Measurements from ENCODE around the gene GRIN2B. TPM values are rescaled to one million over a fixed set of nuclear protein-coding genes. Genes with fewer than 3 reads are reported as not detected.

GRIN2B gene
- total RNA-seq, result 0.06 and 0.10 TPM in 2 replicates

DNA sequence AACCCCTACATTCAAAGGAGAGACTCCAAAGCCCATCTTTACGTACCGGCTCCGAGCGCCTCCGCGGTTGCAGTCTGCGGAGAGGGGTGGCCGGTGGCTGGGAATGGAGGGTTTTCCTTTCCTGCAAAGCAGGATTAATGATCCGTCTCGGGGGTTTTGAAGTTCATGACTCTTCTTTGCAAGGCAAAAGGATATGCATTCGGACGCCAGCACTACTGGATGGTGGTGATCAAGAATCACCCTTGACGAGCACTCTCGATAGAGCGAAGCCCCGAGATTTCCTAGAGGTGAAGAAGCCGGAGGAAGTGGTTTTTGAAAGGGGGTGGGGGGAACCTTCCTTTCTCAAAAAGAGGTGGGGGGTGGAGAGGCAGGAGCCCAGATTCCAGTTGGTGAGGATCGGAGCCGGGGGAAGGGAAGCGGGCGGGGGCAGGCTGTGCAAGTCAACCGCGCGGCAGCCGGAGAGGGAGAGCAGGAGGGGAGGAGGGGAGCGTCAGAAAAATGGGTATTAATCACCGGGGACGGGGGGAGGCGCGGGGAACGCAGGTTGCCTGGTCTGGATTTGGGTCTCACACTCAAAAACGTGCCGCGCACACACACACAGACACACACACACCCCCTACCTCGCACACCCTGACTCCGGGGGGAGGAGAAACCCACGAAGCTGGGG, at the start of gene GRIN2B:
Gene GRIN2B (minus strand): TSS at position 307 of the 667 bp plus-strand sequence. CDS start 115,394 bp downstream, outside the sequence.
- DNase-seq (ENCODE audit: extremely low read depth, low read depth, low spot score), result no peak

DNA sequence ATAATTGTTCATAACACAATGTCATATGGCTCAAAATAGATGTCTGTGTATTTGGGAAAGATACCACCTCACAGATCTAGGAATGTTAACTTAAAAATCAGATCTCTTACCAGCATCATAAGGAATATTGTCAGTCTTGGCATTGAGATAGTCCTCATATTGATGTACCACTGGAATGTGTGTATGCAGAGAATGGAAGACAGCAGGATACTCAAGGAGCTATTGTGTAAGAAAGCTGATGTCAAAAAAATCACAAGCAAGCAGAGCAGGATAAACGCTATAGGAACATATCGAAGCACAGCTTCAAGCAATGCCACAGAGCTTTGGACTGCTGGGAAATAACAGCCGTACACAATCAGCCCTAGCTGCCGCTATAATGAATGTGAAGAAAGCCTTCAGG, 45.1 kb upstream of the GRIN2B start:
- no peak for DNase-seq (ENCODE audit: extremely low read depth, low read depth, low spot score)

DNA sequence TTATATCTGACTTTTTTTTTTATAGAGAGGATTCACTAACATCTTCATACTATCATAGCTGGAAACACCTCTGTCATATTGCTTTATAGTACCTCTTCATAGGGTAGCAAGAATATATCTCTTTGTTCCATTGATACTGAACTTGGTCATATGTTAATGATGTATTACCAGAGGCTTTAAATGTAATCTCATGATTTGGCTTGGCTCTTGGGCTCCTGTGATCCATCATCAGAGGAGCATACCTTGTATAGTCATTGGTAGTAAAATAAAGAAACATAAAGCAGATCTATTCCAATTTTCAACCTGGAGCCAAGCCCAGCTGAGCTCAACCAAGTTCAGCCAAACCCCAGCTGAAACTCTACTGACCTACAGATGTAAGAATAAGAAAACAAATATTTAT, 43.2 kb upstream of the GRIN2B start:
- DNase-seq (ENCODE audit: extremely low read depth, low read depth, low spot score), result no peak

DNA sequence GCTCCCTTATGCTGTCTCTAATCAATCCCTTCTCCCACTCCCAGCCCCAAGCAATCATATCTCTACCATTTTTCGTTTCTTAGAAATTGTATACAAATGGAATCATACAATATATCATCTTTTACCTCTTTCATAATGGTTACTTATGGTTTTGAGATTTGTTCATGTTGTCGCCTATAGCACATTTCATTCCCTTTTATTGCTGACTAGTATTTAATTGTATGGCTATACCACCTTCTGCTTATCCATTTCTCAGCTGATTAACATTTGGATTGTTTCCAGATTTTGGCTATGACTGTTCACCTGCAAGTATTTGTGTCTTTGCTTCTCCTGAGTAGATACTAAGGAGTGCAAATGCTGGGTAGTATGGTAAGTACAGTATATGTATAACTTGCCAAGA, 36.7 kb upstream of the GRIN2B start:
- no peak for DNase-seq (ENCODE audit: extremely low read depth, low read depth, low spot score)

DNA sequence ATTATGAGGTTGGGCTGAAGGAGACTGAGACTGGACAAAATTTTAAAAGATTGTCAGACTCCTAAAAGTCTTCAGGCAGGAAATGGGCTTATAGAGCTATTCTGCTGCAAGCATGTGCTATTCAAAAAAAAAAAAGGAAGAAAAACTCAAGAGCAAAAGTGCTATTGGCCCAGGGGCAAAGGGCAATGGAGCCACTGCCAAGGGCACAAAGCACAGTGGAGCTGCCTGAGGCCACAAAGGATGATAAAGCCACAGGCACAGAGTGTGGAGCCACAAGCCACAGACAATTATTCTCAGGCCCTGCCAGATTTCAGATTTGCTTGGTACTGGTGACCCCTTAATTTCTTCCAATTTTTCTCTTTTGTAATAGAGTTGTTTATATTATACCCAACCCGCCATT, 29.6 kb upstream of the GRIN2B start:
- no peak for DNase-seq (ENCODE audit: extremely low read depth, low read depth, low spot score)

DNA sequence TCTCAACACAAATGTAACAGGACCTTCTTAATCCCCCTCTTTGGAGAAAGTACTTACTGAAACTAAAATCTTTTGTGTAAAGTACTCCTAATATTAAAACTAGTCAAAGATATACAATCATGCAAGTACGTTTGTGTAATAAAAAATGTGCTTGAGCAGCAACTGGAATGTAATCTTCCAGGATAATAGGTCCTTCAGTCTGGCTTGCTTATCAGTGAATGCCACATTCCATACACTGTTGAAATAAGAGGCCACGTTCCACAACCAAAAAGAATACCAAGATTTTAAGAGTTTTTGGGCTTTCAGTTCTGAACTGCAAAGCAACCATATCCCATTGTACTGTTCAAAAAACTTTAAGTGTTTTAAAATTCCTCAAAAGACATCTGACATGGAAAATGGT, 26.2 kb upstream of the GRIN2B start:
- no peak for DNase-seq (ENCODE audit: extremely low read depth, low read depth, low spot score)

DNA sequence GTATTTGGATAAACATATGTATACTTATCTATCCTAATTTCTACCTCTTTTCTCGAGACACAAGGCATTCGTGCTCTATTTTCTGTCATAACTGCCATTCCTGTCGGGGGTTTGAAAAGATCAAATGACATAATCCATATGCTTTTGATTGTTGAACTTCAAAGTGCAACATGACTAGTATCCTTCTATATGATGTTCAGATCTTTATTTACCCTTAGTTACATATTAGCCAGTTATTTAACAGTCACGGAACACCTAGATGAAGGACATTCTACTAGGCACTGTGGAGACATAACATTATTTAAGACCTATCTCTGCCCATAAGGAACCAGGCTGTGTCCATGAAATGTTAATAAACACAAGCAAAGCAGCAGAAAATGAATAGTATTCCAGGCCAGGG, 11.2 kb upstream of the GRIN2B start:
- DNase-seq (ENCODE audit: extremely low read depth, low read depth, low spot score), result no peak

DNA sequence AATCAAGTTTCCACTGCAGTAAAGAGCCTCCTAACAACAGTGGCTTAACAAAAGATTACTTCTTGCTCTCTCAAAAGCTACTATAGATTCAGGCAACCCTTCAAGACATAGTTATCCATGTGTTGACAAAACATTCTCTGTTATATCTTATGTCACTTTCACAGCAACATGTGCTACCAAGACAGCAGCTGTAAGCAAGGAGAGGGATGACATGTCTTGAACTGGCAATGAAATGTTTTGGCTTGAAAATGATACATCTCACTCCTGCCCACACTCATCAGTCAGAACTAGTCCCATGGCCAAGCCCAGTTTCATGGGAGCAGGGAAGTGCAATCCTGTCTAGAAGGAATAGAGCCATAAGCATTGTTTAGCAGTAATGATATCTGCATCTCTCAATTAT, 10.7 kb upstream of the GRIN2B start:
- no peak for DNase-seq (ENCODE audit: extremely low read depth, low read depth, low spot score)

DNA sequence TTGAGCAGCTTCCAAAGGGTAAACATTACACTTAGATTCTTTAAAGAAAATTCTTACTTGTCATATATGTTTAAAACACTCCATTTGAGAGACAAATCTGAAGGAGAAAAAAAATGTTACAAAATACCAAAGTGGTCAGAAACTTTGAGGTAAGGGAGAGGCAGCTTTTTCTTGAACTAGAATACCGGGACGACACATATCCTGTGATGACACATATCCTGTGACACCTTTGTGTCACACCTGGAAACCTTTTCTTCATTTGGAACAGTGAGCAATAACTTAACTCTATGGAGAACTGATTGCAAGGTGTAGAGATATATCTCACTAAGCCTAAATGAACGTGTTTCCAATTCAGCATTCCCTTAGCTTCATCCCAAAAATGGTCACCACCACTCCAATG, 4.6 kb upstream of the GRIN2B start:
- DNase-seq (ENCODE audit: extremely low read depth, low read depth, low spot score), result no peak

DNA sequence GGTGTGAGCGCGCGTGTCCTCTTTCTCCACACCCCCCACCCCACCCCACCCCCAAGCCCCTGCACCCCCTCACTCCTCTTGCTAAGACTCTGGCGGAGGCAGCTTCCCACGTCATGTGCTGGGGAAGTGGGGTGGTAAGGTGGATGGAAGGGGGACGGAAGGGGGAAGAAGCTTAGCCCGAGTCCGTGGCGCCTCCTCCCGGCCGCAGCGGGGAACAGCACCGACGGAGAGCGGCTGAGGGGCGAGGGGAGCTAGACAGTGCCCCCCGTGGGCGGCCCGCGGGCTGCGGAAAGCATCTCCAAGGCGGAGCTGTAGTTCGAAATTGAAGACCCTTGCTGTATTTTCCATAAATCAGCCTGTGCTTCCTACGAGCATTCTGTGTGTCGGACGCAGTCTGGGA, 588 bp upstream of the GRIN2B start:
- no peak for DNase-seq (ENCODE audit: extremely low read depth, low read depth, low spot score)

DNA sequence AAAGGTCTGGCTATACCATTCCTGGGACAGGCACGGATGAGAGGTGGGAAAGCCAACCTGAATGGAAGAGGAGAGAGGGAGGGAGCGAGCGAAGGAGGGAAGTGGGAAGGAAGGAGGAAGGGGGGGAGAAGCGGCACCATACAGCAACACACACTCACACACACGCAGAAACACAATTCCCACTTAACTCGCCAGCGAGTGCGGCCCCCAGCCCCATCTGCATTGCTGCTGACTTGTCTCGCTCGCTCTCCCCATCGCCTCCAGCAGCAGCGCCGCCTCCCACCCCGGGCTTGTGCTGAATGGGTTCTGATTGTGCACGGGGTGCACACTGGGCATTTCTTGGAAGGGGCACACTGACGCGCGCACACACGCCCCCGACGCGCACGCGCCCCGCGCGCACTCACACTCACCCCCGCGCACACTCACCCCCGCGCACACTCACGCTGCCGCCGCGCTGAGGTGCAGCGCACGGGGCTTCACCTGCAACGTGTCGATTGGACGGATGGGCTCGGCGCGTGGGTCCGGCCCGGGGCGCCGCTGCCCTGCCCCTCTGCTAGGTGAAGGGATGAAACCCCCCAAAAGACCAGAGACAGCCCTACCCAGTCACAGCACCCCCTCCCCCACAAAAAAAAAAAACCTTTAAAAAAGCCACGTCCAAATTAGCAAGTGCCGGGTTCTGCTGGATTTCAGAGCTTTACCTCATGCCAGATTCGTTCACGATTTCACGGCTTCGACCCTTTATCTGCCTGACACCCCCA, 685 bp downstream of the GRIN2B start:
- DNase-seq (ENCODE audit: extremely low read depth, low read depth, low spot score), result no peak

DNA sequence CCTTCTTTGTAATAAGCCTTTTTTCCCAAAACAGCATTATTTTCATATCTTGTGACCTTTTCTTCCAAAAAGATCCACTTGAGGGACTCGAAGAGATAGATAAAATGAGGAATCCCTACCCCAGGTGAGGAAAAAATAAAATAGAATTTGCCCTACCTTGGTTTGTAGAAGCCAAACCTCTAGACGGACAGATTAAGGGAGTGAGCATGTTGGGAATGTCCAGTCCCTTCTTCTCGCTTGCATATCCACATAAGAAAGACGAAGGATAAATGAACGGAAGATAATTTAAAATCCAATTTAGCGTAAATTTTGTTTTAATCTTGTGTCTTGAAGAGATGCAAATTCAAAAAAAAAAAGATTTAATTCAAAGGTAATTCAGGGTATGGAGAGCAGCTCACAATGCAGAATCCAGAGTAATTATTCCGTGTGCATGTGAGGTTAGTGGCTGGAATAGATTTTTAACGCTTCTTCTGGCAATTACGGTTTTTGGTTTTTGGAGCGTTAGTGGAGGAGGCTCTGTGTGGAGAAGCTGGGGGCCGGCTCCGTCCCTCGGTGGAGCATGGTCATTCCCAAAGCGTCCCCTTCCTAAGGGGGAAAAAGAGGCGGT, 1.5 kb downstream of the GRIN2B start:
- no peak for DNase-seq (ENCODE audit: extremely low read depth, low read depth, low spot score)

DNA sequence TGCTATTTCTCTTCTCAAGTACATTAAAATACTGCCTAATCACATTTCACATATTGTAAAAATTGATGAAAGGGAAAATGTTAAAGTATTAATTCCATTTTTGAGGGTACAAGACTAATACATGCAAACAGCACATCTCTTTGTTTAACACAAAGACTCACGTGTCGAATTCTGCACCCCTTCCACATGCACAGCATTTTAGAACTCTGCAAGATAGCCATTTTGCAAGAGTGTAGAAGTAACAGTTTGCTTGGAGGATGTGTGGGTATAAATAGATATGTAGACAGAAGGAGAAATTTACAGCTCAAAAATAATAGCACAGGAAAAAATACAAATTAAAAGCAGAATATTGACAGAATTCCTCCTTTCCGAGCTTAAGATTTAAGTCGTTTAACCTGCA, 2.5 kb downstream of the GRIN2B start:
- no peak for DNase-seq (ENCODE audit: extremely low read depth, low read depth, low spot score)

DNA sequence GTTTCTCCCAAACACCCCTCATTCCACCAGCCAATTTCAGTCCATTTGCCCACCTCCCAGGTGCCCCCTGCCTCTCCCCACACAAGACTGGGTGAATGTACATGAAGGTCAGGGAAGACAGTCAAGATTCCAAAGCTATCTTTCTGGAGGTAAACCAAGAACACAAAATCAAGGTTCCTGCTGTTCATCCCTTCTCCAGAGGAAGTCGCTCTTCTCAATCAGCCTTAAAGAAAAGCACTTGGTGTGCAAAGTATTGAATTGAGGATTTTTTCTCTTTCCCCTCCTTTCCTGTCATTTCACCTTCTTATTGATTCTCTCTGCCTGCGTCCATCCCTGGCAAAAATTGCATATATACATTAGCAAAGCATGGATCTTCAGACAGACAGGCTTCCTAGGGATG, 4.5 kb downstream of the GRIN2B start:
- no peak for DNase-seq (ENCODE audit: extremely low read depth, low read depth, low spot score)

DNA sequence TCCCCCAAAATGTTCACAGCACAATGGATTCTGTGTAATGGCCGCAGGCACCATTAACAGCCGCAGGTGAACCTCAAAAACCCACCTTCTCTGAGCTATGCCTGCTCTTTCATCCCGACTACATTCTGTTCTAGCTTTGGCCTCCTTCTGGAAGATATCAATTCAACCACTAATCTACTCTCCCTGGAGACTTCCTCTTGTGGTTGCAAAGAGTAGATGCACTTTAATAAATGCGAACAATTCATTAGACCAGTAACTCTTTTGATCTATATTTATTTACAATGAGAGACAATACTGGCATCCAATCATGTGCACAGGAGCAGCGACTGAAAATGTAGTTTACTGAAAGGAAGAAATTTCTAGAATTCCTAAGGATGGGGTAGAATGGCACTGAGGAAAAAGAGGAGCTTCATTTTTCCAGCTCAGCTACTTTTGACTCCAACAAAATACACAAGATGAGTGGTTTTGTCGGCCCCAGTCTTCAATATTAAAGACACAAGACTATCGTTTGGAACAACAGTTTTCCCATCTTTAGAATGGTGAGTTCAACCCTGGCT, 5.3 kb downstream of the GRIN2B start:
- no peak for DNase-seq (ENCODE audit: extremely low read depth, low read depth, low spot score)

DNA sequence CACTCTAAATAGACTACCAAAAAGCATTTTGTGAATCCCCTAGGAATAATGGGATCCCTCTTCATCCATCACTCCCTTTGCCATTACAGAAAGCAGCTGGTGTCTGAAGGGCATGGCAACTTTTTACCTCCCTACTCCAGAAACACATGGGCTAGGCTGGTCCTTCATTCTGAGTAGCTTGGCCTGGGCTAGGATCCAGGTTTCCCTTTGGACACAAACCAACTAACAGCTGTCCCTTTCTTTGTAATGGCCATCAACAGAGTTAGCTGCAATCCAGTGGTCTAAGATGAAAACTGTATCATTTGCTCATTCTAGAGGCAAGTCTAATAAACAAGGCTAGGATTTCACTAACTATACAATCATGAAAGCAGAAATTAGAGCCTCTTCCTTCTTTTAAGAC, 7.4 kb downstream of the GRIN2B start:
- no peak for DNase-seq (ENCODE audit: extremely low read depth, low read depth, low spot score)

DNA sequence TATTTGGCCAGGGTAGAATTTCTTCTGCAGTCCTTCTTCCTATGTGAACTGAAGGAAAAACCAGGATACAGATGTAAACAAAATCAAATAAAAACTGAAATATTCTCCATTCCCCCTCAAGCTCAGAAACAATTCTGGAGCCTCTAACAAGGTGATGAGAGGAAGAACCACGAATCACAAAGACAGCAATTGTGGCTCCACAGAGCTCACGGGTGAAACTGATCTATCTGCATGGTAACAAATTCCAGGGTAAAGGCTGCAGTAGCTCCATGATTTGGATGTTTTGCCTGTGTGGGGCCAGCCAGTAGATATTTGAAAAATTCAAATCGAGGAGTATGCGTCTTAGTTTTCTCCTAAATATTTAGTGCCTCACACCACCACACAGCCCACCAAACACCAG, 10.6 kb downstream of the GRIN2B start:
- DNase-seq (ENCODE audit: extremely low read depth, low read depth, low spot score), result no peak

DNA sequence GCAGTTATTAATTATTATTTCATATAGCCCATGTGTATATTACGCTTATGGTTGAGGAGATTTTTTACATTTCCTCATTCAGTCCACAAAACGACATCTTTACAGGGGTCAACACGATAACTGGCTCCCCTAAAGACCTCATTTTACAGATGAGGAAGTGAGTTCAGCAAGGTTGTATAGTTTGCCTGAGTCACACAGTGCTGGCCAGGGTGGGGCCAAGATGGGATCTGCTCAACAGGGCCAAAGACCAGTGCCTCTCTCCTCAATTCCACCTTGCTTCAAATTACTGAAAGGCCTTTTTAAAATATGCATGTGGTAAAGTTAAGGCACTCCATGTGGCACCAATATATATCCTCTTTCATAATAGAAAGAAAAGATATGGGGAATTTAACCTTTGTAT, 13.1 kb downstream of the GRIN2B start:
- DNase-seq (ENCODE audit: extremely low read depth, low read depth, low spot score), result no peak

DNA sequence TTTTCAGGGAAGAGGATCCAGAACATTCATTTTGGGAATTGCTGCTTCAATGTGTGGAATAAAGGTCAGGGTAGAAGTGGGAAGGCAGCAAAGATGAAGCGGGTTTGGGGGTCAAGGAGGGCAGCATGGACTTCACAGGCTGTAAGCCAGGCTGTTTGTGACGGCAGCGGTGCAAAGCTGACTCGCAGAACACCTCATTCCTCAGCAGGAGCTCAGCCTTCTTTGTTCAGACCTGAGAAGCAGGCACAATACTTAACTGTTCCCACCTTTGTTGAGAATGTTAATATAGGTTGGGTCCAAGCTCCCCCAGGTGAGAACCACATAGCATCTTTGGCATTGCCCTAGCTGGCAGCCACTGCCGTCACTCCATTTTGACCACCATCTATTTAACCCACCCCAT, 16.7 kb downstream of the GRIN2B start:
- DNase-seq (ENCODE audit: extremely low read depth, low read depth, low spot score), result no peak

DNA sequence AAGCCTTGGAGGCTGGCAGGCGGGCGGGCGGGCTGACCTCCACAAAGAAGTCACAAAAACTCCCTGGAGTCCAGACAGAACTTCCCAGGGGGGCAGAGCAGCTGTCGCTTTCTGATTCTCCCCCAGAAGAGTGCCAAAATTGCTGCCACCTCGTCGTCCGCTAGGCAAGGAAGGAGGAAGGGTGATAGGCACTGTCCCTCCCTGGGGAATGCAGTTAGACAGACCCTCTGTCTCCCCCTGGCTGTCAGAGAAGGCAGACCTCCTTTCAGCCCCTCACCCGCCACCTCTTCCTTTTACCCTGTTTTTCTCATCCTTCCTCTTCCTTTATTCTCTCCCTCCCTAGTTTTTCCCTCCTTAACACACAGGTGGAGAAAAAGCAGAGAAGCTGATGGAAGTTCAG, 18.7 kb downstream of the GRIN2B start:
- no peak for DNase-seq (ENCODE audit: extremely low read depth, low read depth, low spot score)

DNA sequence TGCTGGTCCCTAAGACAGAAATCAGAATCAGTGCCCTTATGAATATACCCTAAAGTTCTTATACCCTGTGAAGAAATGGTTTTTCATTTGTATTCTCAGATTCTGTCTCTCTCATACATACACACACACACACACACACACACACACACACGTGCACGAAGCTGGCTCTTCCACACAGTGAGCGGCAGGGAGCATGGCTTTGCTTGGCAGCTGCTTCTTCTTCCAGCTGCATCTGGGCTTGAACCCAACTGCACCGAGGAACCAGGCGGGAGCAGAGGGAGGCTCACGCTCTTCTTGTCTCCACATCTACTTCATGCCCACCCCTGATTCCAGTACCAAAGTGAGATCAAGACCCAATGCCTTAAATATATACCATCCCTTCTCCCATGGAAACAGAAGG, 19.4 kb downstream of the GRIN2B start:
- no peak for DNase-seq (ENCODE audit: extremely low read depth, low read depth, low spot score)
